ENCODE measurements around the gene BCKDHA.
"Not testable (repeated sequence)": the region's sequence is repeated elsewhere in the genome, so short reads cannot be mapped to it uniquely, and the experiment has no call there.

The BCKDHA gene

GRCh38 chr19:41403181-41403970 is 5.8 kb downstream of the BCKDHA start:
- TF ChIP-seq, protein P1, sequence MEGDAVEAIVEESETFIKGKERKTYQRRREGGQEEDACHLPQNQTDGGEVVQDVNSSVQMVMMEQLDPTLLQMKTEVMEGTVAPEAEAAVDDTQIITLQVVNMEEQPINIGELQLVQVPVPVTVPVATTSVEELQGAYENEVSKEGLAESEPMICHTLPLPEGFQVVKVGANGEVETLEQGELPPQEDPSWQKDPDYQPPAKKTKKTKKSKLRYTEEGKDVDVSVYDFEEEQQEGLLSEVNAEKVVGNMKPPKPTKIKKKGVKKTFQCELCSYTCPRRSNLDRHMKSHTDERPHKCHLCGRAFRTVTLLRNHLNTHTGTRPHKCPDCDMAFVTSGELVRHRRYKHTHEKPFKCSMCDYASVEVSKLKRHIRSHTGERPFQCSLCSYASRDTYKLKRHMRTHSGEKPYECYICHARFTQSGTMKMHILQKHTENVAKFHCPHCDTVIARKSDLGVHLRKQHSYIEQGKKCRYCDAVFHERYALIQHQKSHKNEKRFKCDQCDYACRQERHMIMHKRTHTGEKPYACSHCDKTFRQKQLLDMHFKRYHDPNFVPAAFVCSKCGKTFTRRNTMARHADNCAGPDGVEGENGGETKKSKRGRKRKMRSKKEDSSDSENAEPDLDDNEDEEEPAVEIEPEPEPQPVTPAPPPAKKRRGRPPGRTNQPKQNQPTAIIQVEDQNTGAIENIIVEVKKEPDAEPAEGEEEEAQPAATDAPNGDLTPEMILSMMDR (conservative IDR thresholded peaks at IDR 0.05; ENCODE audit: low read depth, low read length), result no peak
- DNase-seq (ENCODE audit: low read depth), result no peak
- H3K4me3 ChIP-seq (ENCODE audit: low read length), result no peak overlapping the region

DNA sequence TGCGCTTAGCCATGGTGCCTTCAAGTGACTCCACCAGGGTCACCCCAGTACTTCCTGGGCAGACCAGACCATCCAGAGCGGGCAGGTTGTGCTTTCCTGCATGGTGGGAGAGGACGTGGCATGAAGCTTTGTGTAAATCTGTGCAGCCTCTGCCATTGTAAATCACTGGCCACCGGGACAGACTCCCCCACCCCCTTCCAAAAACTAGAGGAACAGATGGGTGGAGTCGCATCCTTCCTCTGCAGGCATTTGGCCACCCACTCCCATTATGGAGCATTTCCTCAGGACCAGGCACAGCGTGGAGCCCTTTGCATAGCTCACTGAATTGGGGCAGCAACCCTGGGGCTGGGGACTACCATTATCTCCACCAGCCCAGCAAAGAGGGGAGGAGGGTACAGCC is 8.2 kb downstream of the BCKDHA start:
- TF ChIP-seq, protein P1 (conservative IDR thresholded peaks at IDR 0.05; ENCODE audit: low read depth, low read length), result no peak
- no peak overlapping the region for H3K4me3 ChIP-seq (ENCODE audit: low read length)
- no peak for DNase-seq (ENCODE audit: low read depth)

DNA sequence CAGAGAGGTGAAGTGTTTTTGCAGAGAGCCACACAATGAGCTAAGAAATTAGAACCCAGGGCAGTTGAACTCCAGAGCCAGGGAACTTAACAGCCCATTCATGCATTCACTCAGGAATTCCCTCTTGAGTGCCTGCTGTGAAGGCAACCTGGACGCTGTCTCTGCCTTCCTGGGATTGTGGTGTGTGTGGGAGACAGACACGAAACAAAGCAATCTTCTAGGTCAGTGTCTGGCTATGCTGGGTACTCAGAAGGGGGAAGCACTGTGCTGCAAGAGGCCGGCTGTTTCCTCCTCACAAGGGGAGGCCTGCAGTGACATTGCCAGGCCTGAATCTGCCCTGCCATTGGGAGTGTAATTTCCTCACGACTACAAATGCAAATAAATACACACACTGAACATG is 9.7 kb downstream of the BCKDHA start:
- TF ChIP-seq, protein P1 (conservative IDR thresholded peaks at IDR 0.05; ENCODE audit: low read depth, low read length), result no peak
- no peak overlapping the region for H3K4me3 ChIP-seq (ENCODE audit: low read length)
- DNase-seq (ENCODE audit: low read depth), result no peak

DNA sequence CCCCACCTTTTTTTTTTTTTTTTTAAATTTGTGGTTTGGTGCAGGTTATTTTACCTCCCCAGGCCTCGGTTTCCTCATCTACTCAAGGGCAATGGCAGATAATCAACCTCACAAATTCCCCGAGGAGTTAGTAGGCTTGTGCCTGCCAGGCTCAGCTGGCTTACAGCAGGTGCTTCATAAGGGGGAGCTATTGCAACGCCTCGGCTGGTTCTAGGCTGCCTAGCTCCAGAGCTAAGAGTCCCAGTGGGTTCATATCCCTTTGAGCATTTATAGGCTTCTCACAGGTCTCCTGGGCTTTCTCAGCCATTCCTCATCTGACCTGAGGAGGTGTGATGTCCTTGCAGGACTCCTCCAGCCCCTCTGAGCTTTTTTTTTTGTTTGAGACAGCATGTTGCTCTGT is 10.6 kb downstream of the BCKDHA start:
- DNase-seq (ENCODE audit: low read depth), result no peak
- TF ChIP-seq, protein P1 (conservative IDR thresholded peaks at IDR 0.05; ENCODE audit: low read depth, low read length), result no peak
- no peak overlapping the region for H3K4me3 ChIP-seq (ENCODE audit: low read length)

GRCh38 chr19:41408846-41409245 is 11.2 kb downstream of the BCKDHA start:
- not testable (repeated sequence) for DNase-seq (ENCODE audit: low read depth); H3K4me3 ChIP-seq (ENCODE audit: low read length)

DNA sequence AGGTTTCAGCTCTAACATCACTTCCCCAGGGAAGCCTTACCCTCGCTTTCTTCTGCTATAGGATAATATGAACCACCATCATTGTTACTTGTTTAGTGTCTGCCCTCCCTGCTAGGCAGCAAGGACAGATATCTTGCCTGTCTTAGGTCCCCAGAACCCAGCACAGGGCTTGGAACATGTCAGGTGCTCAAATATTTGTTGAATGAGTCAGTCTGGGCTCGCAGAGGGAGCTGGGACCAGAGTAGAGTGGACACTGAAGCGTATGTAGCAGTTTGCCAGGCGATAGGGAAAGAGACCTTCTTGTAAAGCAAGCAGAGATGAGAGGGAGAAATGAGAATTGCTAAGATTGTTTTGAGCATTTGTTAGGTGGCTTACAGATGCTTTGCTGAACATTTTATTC is 11.7 kb downstream of the BCKDHA start:
- H3K4me3 ChIP-seq (ENCODE audit: low read length), result no peak overlapping the region
- peak; percentile 73 for DNase-seq (ENCODE audit: low read depth)
- TF ChIP-seq, protein P1 (conservative IDR thresholded peaks at IDR 0.05; ENCODE audit: low read depth, low read length), result no peak

DNA sequence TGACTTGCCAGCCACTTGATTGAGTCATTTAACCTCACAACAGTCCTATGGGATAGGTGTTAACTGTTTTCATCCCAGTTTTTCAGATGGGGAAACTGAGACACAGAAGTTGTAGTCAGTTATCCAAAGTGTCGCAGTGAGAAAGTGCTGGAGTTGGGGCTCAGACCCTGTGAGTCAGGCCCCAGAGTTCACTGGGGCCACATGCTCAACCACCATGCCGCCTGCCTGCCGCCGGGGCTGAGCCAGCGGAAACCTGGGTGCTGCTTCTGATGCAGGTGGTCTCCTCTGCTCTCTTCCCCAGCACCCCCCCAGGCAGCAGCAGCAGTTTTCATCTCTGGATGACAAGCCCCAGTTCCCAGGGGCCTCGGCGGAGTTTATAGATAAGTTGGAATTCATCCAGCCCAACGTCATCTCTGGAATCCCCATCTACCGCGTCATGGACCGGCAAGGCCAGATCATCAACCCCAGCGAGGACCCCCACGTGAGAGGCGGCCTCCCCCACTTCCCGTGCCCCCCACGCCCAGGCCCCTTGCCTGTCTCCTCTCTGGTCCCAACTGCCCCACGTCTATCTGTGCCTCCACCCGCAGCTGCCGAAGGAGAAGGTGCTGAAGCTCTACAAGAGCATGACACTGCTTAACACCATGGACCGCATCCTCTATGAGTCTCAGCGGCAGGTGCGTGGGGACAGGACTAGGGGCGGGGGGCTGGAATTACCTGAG is 12.9 kb downstream of the BCKDHA start:
- TF ChIP-seq, protein P1 (conservative IDR thresholded peaks at IDR 0.05; ENCODE audit: low read depth, low read length), result no peak
- DNase-seq (ENCODE audit: low read depth), result no peak

More for the DNA sequence above, 12.9 kb downstream of the BCKDHA start:
- no peak overlapping the region for H3K4me3 ChIP-seq (ENCODE audit: low read length)

Measured in retinal pigment epithelial cell (primary cell).